ENCODE data around the gene TYW1B. TPM values are rescaled to one million over a fixed set of nuclear protein-coding genes. Genes with fewer than 3 reads are reported as not detected.
"Not testable (repeated sequence)": the region's sequence is repeated elsewhere in the genome, so short reads cannot be mapped to it uniquely, and the experiment has no call there.

TYW1B gene
- polyA plus RNA-seq, 3 donors: 0.17 to 2.9 (median 0.31) TPM

DNA sequence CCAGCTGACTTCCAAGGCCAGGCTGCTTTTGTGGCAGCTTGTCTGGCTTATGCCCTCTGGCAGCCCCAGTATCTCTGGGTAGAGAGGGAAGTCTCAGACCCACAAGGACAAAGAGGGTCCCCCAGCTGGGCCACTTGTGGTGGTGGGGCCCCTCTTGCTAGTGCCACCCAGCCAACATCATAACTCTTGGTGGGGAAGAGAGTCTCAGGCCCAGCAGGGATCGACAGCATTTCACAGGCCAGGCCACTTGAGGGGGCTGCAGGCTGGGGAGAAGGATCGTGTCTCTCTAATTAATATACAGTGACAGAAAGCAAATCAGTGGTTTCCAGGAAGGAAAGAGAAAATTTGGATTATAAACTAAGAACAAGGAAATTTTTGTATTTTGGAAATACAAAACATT lies 76.0 kb downstream of the TYW1B start:
- peak overlapping the region in 1 of 7 donors; percentile 21 for H3K27ac Mint-ChIP-seq
- H3K4me1 Mint-ChIP-seq: no peaks in the 10 kb centered on the region
- intact Hi-C loops (cut with micrococcal nuclease): no loop called here
- Histone ChIP-seq H3K79me2 (ENCODE audit: insufficient read depth, low read length) (no peaks in the 10 kb centered on the region), H2AFZ (ENCODE audit: insufficient read depth, low read depth, low read length, poor library complexity, severe bottlenecking) (no peak overlapping the region), H3K9me3 (replicated peaks in 1 of 2; ENCODE audit: control insufficient read depth in 1 of 2, insufficient read depth in 1 of 2, low read length in 2 of 2) (no peaks in the 10 kb centered on the region), H3K4me1 (ENCODE audit: control insufficient read depth in 1 of 2, insufficient read depth in 2 of 2, low read length in 2 of 2) (no peaks in the 10 kb centered on the region), H3K36me3 (replicated peaks in 1 of 2; ENCODE audit: control insufficient read depth in 1 of 2, insufficient read depth in 2 of 2, low read length in 2 of 2) (no peaks in the 10 kb centered on the region), H3K27ac (ENCODE audit: low read depth in 1 of 2, low read length in 2 of 2) (no peak overlapping the region), H3K4me2 (replicated peaks; ENCODE audit: extremely low read depth, low read length, poor library complexity, severe bottlenecking) (no peak overlapping the region), H4K20me1 (ENCODE audit: insufficient read depth, low read length) (no peaks in the 10 kb centered on the region), H3K27me3 (ENCODE audit: control insufficient read depth in 2 of 2, insufficient read depth in 2 of 2, low read length in 2 of 2) (no peaks in the 10 kb centered on the region), H3K4me3 (replicated peaks in 1 of 3; ENCODE audit: low read depth in 2 of 3, low read length in 3 of 3) (no peak overlapping the region), H3K9ac (ENCODE audit: insufficient read depth, low read length, poor library complexity, severe bottlenecking) (no peak overlapping the region)
- no peak overlapping the region for H3K4me3 Mint-ChIP-seq
- no peak for DNase-seq
- TF ChIP-seq, protein P1, sequence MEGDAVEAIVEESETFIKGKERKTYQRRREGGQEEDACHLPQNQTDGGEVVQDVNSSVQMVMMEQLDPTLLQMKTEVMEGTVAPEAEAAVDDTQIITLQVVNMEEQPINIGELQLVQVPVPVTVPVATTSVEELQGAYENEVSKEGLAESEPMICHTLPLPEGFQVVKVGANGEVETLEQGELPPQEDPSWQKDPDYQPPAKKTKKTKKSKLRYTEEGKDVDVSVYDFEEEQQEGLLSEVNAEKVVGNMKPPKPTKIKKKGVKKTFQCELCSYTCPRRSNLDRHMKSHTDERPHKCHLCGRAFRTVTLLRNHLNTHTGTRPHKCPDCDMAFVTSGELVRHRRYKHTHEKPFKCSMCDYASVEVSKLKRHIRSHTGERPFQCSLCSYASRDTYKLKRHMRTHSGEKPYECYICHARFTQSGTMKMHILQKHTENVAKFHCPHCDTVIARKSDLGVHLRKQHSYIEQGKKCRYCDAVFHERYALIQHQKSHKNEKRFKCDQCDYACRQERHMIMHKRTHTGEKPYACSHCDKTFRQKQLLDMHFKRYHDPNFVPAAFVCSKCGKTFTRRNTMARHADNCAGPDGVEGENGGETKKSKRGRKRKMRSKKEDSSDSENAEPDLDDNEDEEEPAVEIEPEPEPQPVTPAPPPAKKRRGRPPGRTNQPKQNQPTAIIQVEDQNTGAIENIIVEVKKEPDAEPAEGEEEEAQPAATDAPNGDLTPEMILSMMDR (IDR thresholded peaks at IDR 0.05): no peak
- peaks cover 0 to 3% (median 0%) of the 10 kb centered on the region in 3 donors for H3K27me3 Mint-ChIP-seq (ENCODE audit: low read depth in 3 of 3)
- WGBS (ENCODE audit: insufficient coverage): no CpG with 5 or more reads among the region's 2 CpGs
- H3K9me3 Mint-ChIP-seq: peaks cover 0 to 5% (median 2%) of the 10 kb centered on the region in 7 donors
- peaks cover 18 to 25% of the 10 kb centered on the region in 2 donors for H3K36me3 Mint-ChIP-seq

DNA sequence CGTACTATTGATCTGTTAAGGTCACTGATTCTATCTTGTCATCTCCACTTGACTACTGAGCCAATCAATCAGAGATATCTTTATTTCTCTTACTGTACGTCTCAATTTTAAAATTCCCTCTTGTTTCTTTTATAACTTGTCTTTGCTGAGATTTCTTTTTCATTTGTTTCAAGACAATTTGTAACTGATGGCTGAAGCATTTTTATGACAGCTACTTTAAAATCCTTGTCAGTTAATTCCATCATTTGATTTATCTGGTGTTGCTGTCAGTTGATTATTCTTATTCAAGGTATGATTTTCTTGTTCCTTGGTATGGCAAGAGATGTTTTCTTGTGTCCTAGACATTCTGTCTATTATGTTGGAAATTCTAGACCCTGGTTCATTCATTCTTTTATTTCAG lies 76.6 kb downstream of the TYW1B start:
- H3K36me3 ChIP-seq (replicated peaks in 1 of 2; ENCODE audit: control insufficient read depth in 1 of 2, insufficient read depth in 2 of 2, low read length in 2 of 2): no peaks in the 10 kb centered on the region
- H3K27ac Mint-ChIP-seq: peak overlapping the region in 1 of 7 donors; percentile 21
- H3K9me3 ChIP-seq (replicated peaks in 1 of 2; ENCODE audit: control insufficient read depth in 1 of 2, insufficient read depth in 1 of 2, low read length in 2 of 2): no peaks in the 10 kb centered on the region
- no peaks in the 10 kb centered on the region for H3K4me1 ChIP-seq (ENCODE audit: control insufficient read depth in 1 of 2, insufficient read depth in 2 of 2, low read length in 2 of 2)
- TF ChIP-seq, protein P1 (IDR thresholded peaks at IDR 0.05): no peak
- no peaks in the 10 kb centered on the region for H3K4me1 Mint-ChIP-seq
- peaks cover 0 to 4% (median 0%) of the 10 kb centered on the region in 3 donors for H3K27me3 Mint-ChIP-seq (ENCODE audit: low read depth in 3 of 3)
- no peak overlapping the region for H3K4me3 ChIP-seq (replicated peaks in 1 of 3; ENCODE audit: low read depth in 2 of 3, low read length in 3 of 3)
- no peaks in the 10 kb centered on the region for H3K79me2 ChIP-seq (ENCODE audit: insufficient read depth, low read length)
- no peak for DNase-seq
- peaks cover 0 to 7% (median 2%) of the 10 kb centered on the region in 7 donors for H3K9me3 Mint-ChIP-seq
- intact Hi-C loops (cut with micrococcal nuclease): no loop called here
- no peak overlapping the region for H3K9ac ChIP-seq (ENCODE audit: insufficient read depth, low read length, poor library complexity, severe bottlenecking)
- H2AFZ ChIP-seq (ENCODE audit: insufficient read depth, low read depth, low read length, poor library complexity, severe bottlenecking): no peak overlapping the region
- no peak overlapping the region for H3K4me2 ChIP-seq (replicated peaks; ENCODE audit: extremely low read depth, low read length, poor library complexity, severe bottlenecking)
- H3K4me3 Mint-ChIP-seq: no peak overlapping the region
- no peaks in the 10 kb centered on the region for H3K27me3 ChIP-seq (ENCODE audit: control insufficient read depth in 2 of 2, insufficient read depth in 2 of 2, low read length in 2 of 2)
- H4K20me1 ChIP-seq (ENCODE audit: insufficient read depth, low read length): no peaks in the 10 kb centered on the region
- peaks cover 16 to 25% of the 10 kb centered on the region in 2 donors for H3K36me3 Mint-ChIP-seq
- H3K27ac ChIP-seq (ENCODE audit: low read depth in 1 of 2, low read length in 2 of 2): no peak overlapping the region
- no CpG with 5 or more reads among the region's 2 CpGs for WGBS (ENCODE audit: insufficient coverage)

DNA sequence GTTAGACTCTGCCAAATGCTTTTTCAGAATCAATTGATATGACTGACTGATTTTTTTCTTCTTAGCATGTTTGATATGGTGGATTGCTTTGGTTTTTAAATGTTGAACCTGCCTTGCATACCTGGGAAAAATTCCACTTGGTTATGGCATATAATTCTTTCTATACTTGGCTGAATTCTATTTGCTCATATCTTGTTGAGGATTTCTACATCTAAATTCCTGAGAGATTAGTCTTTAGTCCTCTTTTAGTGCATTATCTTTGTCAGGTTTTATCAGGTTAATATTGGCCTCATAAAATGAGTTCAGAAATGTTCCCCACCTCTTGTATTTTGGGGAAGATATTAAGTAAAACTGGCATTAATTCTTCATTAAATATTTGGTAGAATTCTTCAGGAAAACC lies 79.4 kb downstream of the TYW1B start:
- H3K4me3 Mint-ChIP-seq; H4K20me1 ChIP-seq (ENCODE audit: insufficient read depth, low read length); H3K9me3 Mint-ChIP-seq; H3K27ac ChIP-seq (ENCODE audit: low read depth in 1 of 2, low read length in 2 of 2); DNase-seq; H3K9me3 ChIP-seq (replicated peaks in 1 of 2; ENCODE audit: control insufficient read depth in 1 of 2, insufficient read depth in 1 of 2, low read length in 2 of 2); H3K4me1 Mint-ChIP-seq; H3K4me3 ChIP-seq (replicated peaks in 1 of 3; ENCODE audit: low read depth in 2 of 3, low read length in 3 of 3); H3K27me3 Mint-ChIP-seq (ENCODE audit: low read depth in 3 of 3); H3K36me3 ChIP-seq (replicated peaks in 1 of 2; ENCODE audit: control insufficient read depth in 1 of 2, insufficient read depth in 2 of 2, low read length in 2 of 2); H3K4me1 ChIP-seq (ENCODE audit: control insufficient read depth in 1 of 2, insufficient read depth in 2 of 2, low read length in 2 of 2); H3K79me2 ChIP-seq (ENCODE audit: insufficient read depth, low read length); intact Hi-C loops (cut with micrococcal nuclease); H3K9ac ChIP-seq (ENCODE audit: insufficient read depth, low read length, poor library complexity, severe bottlenecking); H2AFZ ChIP-seq (ENCODE audit: insufficient read depth, low read depth, low read length, poor library complexity, severe bottlenecking); H3K4me2 ChIP-seq (replicated peaks; ENCODE audit: extremely low read depth, low read length, poor library complexity, severe bottlenecking); H3K27me3 ChIP-seq (ENCODE audit: control insufficient read depth in 2 of 2, insufficient read depth in 2 of 2, low read length in 2 of 2); H3K27ac Mint-ChIP-seq: not testable (repeated sequence)
- H3K36me3 Mint-ChIP-seq: peaks cover 19 to 30% of the 10 kb centered on the region in 2 donors
